Sigmoid colon (tissue), 7 donors: Measurements from ENCODE around the gene KMT2C. TPM values are rescaled to one million over a fixed set of nuclear protein-coding genes. Genes with fewer than 3 reads are reported as not detected.
"Not testable (repeated sequence)": the region's sequence is repeated elsewhere in the genome, so short reads cannot be mapped to it uniquely, and the experiment has no call there.

Experiments used
- DNase-seq: peaks from one replicate; pipeline ENCODE4 v3.0.0-alpha.2; 2019
- H3K27ac ChIP-seq, 4 donors: fragments of 200-600 bp; sonication (generic); one replicate each; pipeline ENCODE4 v1.5.1; 2016 to 2019; ENCODE audit warnings: mild to moderate bottlenecking in 1 of 4
- H3K27me3 ChIP-seq, 3 donors: fragments of 200-600 bp; sonication (generic); one replicate each; pipeline ENCODE4 v1.5.1; 2019; ENCODE audit warnings: mild to moderate bottlenecking in 1 of 3
- H3K36me3 ChIP-seq, 4 donors: fragments of 200-600 bp; sonication (generic); one replicate each; pipeline ENCODE4 v1.5.1; 2016 to 2019
- H3K4me1 ChIP-seq, 4 donors: fragments of 200-600 bp; sonication (generic); one replicate each; pipeline ENCODE4 v1.5.1; 2017 to 2019
- H3K4me3 ChIP-seq, 4 donors: fragments of 200-600 bp; sonication (generic); one replicate each; pipeline ENCODE4 v1.5.1; 2017 to 2019; ENCODE audit warnings: mild to moderate bottlenecking in 2 of 4, moderate library complexity in 1 of 4
- H3K9me3 ChIP-seq, 4 donors: fragments of 200-600 bp in 3 of 4; sonication (generic) in 3 of 4; one replicate each; pipeline versions ENCODE4 v1.5.1 to v1.6.1; 2013 to 2019
- CTCF ChIP-seq, 4 experiments: fragments of 450-650 bp in 3 of 4; fragments of 200-600 bp in 1 of 4; IDR thresholded peaks; one replicate each; pipeline ENCODE4 v1.5.1; 2016 to 2019; ENCODE audit warnings: antibody characterized with exemption in 4 of 4, mild to moderate bottlenecking in 3 of 4, moderate library complexity in 2 of 4
- EP300 ChIP-seq, 4 donors: sonication (generic); formaldehyde crosslinking; IDR thresholded peaks; one replicate each; pipeline ENCODE4 v1.6.1; 2017; ENCODE audit warnings: antibody characterized with exemption in 4 of 4
- POLR2A ChIP-seq, 2 donors: fragments of 450-650 bp; IDR thresholded peaks; one replicate each; pipeline ENCODE4 v1.6.1; 2016; ENCODE audit warnings: antibody characterized with exemption in 2 of 2, mild to moderate bottlenecking in 2 of 2, moderate library complexity in 2 of 2
- POLR2AphosphoS5 ChIP-seq, 4 donors: sonication (generic); formaldehyde crosslinking; IDR thresholded peaks; one replicate each; pipeline ENCODE4 v1.6.1; 2017; ENCODE audit warnings: antibody characterized with exemption in 4 of 4
- WGBS, 2 donors: extraction: QIAGEN DNeasy Blood & Tissue Kit; methylation state at CpG; one replicate each; pipeline ENCODE4 v1.1.7; 2013; 5-methylcytosine and 5-hydroxymethylcytosine counted together
- intact Hi-C: fragments of 100-400 bp; cut with DNase I; formaldehyde crosslinking; loops from one replicate; pipeline ENCODE4 v1.15.1; 2023
- polyA plus RNA-seq, 3 donors: library from polyadenylated mRNA; stranded (reverse); fragments of 200-250 nt; gene quantifications; one replicate each; pipeline ENCODE4 v1.2.3, GENCODE V29; 2013
- total RNA-seq, 4 donors: library from RNA; depleted of rRNA; stranded (reverse); fragments of >200 nt; gene quantifications; one replicate each; pipeline ENCODE4 v1.1.0, GENCODE V29; 2016
- donor health status: healthy with polysubstance abuse.
- donor health status: Bipolar disorder and iron deficiency.
- donor health status: healthy.

Gene KMT2C
- total and polyA plus RNA-seq, 7 donors, result 7.4 to 75.6 (median 46.4) TPM

- no peak overlapping the region for H3K27ac ChIP-seq
- intact Hi-C loops, result no loop called here
- no peaks in the 10 kb centered on the region for H3K27me3 ChIP-seq
- no peaks in the 10 kb centered on the region for H3K36me3 ChIP-seq
- DNase-seq, result no peak
- H3K4me3 ChIP-seq, result no peak overlapping the region
- 93 to 94% methylated on average over 1 of the region's 1 CpG for WGBS, 2 donors
- no peak for TF ChIP-seq POLR2A (IDR thresholded peaks at IDR 0.05)
- TF ChIP-seq EP300 (IDR thresholded peaks at IDR 0.05), result no peak
- TF ChIP-seq CTCF (IDR thresholded peaks at IDR 0.05), result no peak
- no peak for TF ChIP-seq POLR2AphosphoS5 (IDR thresholded peaks at IDR 0.05)
- no peaks in the 10 kb centered on the region for H3K9me3 ChIP-seq
- H3K4me1 ChIP-seq, result peaks cover 0 to 39% (median 3%) of the 10 kb centered on the region in 4 donors
Observed at GRCh38 chr7:152392254-152392653, 43.5 kb downstream of the KMT2C start.

DNA sequence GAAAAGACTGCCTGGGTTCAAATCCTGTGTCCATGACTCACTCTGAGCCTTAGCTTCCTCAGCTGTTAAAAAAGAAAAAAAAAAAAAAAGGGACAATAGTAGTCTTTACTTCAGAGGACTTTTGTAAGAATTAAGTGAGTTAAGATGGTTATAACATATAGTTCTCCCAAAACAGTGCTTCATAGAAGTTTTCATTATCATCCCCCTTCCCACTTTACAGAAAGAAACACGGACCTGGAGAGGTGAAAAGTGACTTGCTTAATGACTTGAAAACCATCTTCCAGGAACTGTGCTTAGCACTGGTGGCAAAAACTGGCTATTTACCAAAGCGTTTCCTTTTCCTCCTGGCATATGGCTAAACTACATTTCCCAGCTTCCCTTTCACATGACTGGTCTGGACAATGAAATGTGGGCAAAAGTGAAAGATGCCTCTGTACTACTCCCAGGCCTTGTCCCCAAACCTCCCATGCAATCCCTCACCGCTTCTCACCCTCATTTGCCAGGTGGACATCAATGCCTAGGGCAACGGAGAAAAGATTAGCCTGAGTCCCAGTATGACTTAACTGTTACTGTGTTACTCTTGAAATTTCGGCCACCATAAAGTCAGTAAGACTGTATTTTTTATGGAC, 49.6 kb downstream of the KMT2C start:
- H3K9me3 ChIP-seq, DNase-seq, intact Hi-C loops, H3K36me3 ChIP-seq, H3K27ac ChIP-seq, H3K4me3 ChIP-seq, H3K27me3 ChIP-seq: not testable (repeated sequence)
- H3K4me1 ChIP-seq, result peaks cover 0 to 46% (median 26%) of the 10 kb centered on the region in 4 donors
- WGBS, 2 donors, result 49 to 62% methylated on average over 4 of the region's 5 CpGs

DNA sequence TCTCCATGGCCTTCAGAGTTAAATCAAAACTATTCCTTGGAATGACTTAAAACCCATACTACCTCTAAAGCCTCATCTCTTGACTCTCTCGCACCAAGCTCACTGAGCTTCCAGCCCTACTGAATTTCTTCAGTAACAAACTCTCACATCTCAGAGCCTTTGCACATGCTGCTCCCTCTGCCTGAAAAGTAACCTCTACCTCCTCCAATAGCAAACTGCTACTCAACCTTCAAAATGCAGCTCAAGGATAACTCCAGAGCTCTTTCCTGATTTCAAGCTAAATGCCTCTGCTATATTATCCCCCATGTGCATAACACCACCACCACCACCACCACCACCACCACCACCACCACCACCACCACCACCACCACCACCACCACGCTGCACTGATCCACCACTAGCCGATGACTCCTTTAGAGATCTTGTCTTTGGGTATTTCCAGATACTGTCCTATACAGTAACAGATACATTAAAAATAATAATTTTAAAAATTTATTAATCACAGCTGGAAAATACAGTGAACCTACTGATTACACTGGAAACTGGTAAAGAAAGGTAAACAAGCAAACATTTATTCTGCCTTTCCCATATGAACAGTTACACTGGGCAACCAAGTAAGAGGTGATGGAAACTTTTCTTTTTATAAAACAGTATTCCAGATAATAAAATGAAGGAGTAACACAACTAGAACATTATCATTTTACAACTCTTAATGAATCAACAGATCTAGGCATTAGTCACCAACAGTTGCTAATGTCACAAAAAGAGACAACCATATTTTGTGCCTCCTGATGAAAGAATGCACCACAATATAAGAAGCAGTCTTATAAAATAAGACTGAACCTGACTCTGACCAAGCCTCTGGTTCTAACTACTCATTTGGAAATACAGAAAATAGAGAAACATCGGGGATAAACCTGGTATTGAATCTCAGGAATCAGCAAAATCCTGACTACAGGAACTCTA, 51.3 kb downstream of the KMT2C start:
- WGBS, 2 donors, result 52 to 55% methylated on average over 4 of the region's 4 CpGs
- peaks cover 0 to 40% (median 29%) of the 10 kb centered on the region in 4 donors for H3K4me1 ChIP-seq
- not testable (repeated sequence) for H3K4me3 ChIP-seq

DNA sequence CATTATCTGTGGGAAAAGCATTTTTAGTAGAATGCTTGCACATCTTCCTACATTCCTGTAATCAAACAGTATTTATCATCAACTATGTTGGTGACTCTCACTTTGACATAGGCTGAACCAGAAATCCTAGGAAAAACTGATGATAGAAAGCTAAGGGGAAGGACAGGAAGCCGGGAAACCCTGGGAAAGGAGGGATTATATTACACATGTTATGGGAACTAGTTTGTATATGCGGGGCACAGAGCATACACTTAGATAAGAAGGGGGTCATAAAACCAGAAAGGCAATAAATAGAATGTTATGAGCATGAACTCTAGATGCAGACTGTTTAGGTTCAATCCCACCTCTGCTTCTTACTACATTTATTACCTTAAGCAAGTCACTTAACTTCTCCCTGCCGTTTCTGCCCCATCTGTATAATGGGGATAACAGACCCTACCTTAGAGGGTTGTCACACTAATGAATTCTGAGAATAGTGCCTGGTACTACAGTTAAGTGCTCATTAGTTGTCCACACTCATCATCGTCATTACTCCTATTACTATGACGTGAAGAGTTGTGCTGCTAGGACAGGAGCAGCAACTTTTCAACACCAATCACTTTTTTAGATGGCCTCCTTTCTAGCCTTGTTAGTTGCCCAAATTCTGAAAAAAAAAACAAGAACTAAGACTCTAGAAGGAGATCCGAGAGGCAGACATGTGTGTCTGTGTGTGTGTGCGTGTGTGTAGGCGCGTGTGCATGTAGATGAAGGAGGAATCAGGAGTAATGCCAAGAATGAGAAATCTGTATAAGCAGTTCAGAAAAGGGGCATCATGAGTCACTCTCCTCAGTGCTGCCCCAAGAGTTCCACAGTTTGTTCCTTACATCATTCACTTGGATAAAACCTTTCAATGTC, 52.2 kb downstream of the KMT2C start:
- Histone ChIP-seq H3K4me3 (no peak overlapping the region), H3K9me3 (no peaks in the 10 kb centered on the region), H3K27me3 (no peaks in the 10 kb centered on the region), H3K27ac (no peak overlapping the region), H3K4me1 (peaks cover 0 to 40% (median 29%) of the 10 kb centered on the region in 4 donors), H3K36me3 (no peaks in the 10 kb centered on the region)
- intact Hi-C loops, result no loop called here
- no peak for DNase-seq
- 59 to 67% methylated on average over 9 of the region's 9 CpGs for WGBS, 2 donors
- no peak for TF ChIP-seq POLR2A (IDR thresholded peaks at IDR 0.05)
- TF ChIP-seq POLR2AphosphoS5 (IDR thresholded peaks at IDR 0.05), result no peak
- no peak for TF ChIP-seq CTCF (IDR thresholded peaks at IDR 0.05)
- TF ChIP-seq EP300 (IDR thresholded peaks at IDR 0.05), result no peak

More for the DNA sequence above, 51.3 kb downstream of the KMT2C start:
- DNase-seq, H3K36me3 ChIP-seq, intact Hi-C loops, H3K27ac ChIP-seq, H3K9me3 ChIP-seq, H3K27me3 ChIP-seq: not testable (repeated sequence)

DNA sequence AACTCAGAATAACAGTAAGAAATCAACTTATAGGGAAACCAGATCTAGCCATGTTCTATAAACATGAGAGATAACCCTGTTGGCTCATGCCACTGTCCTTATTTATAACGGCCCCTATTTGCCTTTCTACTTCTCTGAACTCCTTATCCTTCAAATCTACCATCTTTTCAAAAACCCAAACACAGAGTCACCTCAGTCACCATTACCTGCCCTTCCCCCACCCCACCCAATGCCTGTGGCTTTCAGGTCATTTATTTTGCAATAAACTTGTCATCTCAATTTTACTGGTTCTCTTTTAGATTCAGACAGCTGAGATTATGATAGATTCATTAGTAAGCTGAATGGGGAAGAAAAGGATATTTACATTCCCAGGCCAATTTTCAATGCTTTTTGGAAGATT, 53.6 kb downstream of the KMT2C start:
- no peaks in the 10 kb centered on the region for H3K27me3 ChIP-seq
- no peaks in the 10 kb centered on the region for H3K9me3 ChIP-seq
- no peak for DNase-seq
- no peak overlapping the region for H3K4me3 ChIP-seq
- no peak overlapping the region for H3K27ac ChIP-seq
- 32 to 49% methylated on average over 1 of the region's 1 CpG for WGBS, 2 donors
- peaks cover 0 to 40% (median 29%) of the 10 kb centered on the region in 4 donors for H3K4me1 ChIP-seq
- intact Hi-C loops, result no loop called here
- TF ChIP-seq POLR2AphosphoS5 (IDR thresholded peaks at IDR 0.05) (no peak), EP300 (IDR thresholded peaks at IDR 0.05) (no peak), CTCF (IDR thresholded peaks at IDR 0.05) (no peak), POLR2A (IDR thresholded peaks at IDR 0.05) (no peak)
- no peaks in the 10 kb centered on the region for H3K36me3 ChIP-seq

- DNase-seq, intact Hi-C loops, H3K27me3 ChIP-seq, H3K4me3 ChIP-seq, H3K9me3 ChIP-seq, H3K36me3 ChIP-seq, H3K27ac ChIP-seq: not testable (repeated sequence)
- peaks cover 0 to 40% (median 29%) of the 10 kb centered on the region in 4 donors for H3K4me1 ChIP-seq
- 68% methylated on average over 5 of the region's 5 CpGs for WGBS, 2 donors
Observed at GRCh38 chr7:152380931-152381578, 54.7 kb downstream of the KMT2C start.

DNA sequence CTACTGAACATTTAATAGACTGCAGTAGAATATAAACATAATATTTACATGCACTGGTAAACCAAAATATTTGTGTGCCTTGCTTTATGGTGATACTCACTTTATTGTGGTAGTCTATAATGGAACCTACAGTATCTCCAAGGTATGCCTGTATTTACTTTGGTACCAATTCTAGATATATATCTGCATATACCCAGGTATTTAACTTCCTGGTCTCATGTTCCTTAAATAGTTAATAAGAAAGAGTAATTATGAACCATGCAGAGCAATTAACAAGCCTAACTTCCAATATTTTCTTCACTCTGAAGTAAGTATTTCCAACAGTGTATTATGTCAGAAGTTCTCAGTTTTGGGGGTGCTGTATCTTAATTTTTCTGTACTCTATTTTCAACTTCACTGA, 57.3 kb downstream of the KMT2C start:
- H3K9me3 ChIP-seq, intact Hi-C loops, DNase-seq, H3K27me3 ChIP-seq, H3K36me3 ChIP-seq, H3K27ac ChIP-seq, H3K4me3 ChIP-seq: not testable (repeated sequence)
- H3K4me1 ChIP-seq, result peaks cover 0 to 26% (median 24%) of the 10 kb centered on the region in 4 donors
